GM12891 (cell line): ENCODE results near the gene FUZ.

Experiments
- DNase-seq: peaks from one replicate; pipeline ENCODE4 v3.0.0; 2011; ENCODE audit warnings: low spot score; ENCODE audit not compliant: insufficient read length
- FAIRE-seq: peaks from 2 replicates; lab custom pipeline; 2011; peaks lifted over from hg19 to GRCh38; lab: Jason Lieb, UNC
- PAX5 ChIP-seq: IDR thresholded peaks from 2 replicates; pipeline ENCODE4 v1.6.1; 2011; ENCODE audit warnings: low read length, moderate library complexity, mild to moderate bottlenecking; ENCODE audit not compliant: insufficient read depth, severe bottlenecking
- POLR2A ChIP-seq: IDR thresholded peaks from 2 replicates; pipeline ENCODE4 v1.6.1; 2011; ENCODE audit warnings: low read depth, low read length, control low read depth
- POLR2AphosphoS5 ChIP-seq: IDR thresholded peaks from 2 replicates; pipeline ENCODE4 v1.6.1; 2011; ENCODE audit warnings: low read depth, low read length, control low read depth
- POU2F2 ChIP-seq: IDR thresholded peaks from 2 replicates; pipeline ENCODE4 v1.6.1; 2011; ENCODE audit warnings: low read depth, mild to moderate bottlenecking, control low read depth, low read length, moderate library complexity
- SPI1 ChIP-seq: IDR thresholded peaks from 2 replicates; pipeline ENCODE4 v1.6.1; 2011; ENCODE audit warnings: low read depth, low read length, control low read depth
- TAF1 ChIP-seq: IDR thresholded peaks from 2 replicates; pipeline ENCODE4 v1.6.1; 2011; ENCODE audit warnings: low read depth, low read length, control low read depth

Gene FUZ

GRCh38 chr19:49761249-49761624, 51.9 kb downstream of the FUZ start:
- DNase-seq (no peak), FAIRE-seq (no peak)
- TF ChIP-seq POU2F2 = no peak
- no peak for TF ChIP-seq POLR2AphosphoS5
- no peak for TF ChIP-seq TAF1
- TF ChIP-seq POLR2A = no peak
- no peak for TF ChIP-seq SPI1
- no peak for TF ChIP-seq PAX5

- DNase-seq = no peak
- TF ChIP-seq POLR2AphosphoS5 (no peak), SPI1 (no peak), PAX5 (no peak), TAF1 (no peak), POU2F2 (no peak), POLR2A (no peak)
These were observed 54.8 kb downstream of the FUZ start for GRCh38 chr19:49758292-49758691.

More at GRCh38 chr19:49758292-49758691, 54.8 kb downstream of the FUZ start:
- no peak for FAIRE-seq
